Breast epithelium (tissue), 4 donors: ENCODE measurements around the gene C4orf51. TPM values are rescaled to one million over a fixed set of nuclear protein-coding genes. Genes with fewer than 3 reads are reported as not detected.

Experiments
- DNase-seq, 2 donors: peaks; one replicate each; pipeline ENCODE4 v3.0.0-alpha.2; 2019; ENCODE audit warnings: low spot score in 2 of 2
- H3K27ac ChIP-seq, 2 donors: fragments of 200-600 bp; sonication (generic) in 1 of 2; one replicate each; pipeline ENCODE4 v1.5.1; 2016 to 2019; ENCODE audit warnings: mild to moderate bottlenecking in 1 of 2
- H3K27me3 ChIP-seq, 2 donors: fragments of 200-600 bp; sonication (generic) in 1 of 2; one replicate each; pipeline versions ENCODE4 v1.5.1 to v1.6.0; 2017 to 2019; ENCODE audit warnings: control low read depth in 1 of 2, mild to moderate bottlenecking in 1 of 2
- H3K36me3 ChIP-seq: fragments of 200-600 bp; one replicate; pipeline ENCODE4 v1.5.1; 2019
- H3K4me1 ChIP-seq, 2 donors: fragments of 200-600 bp; sonication (generic); one replicate each; pipeline ENCODE4 v1.5.1; 2016 to 2019; ENCODE audit warnings: control low read depth in 1 of 2
- H3K4me3 ChIP-seq, 3 donors: fragments of 200-600 bp; sonication (generic); 1 replicate in 2 of 3; 2 replicates in 1 of 3; pipeline ENCODE4 v1.5.1; 2016 to 2019; ENCODE audit warnings: mild to moderate bottlenecking in 3 of 3, moderate library complexity in 2 of 3
- H3K9me3 ChIP-seq, 2 donors: fragments of 200-600 bp; sonication (generic) in 1 of 2; one replicate each; pipeline ENCODE4 v1.5.1; 2016 to 2019; ENCODE audit warnings: control low read depth in 1 of 2
- POLR2A ChIP-seq: fragments of 450-650 bp; IDR thresholded peaks from one replicate; pipeline ENCODE4 v1.6.1; 2016; ENCODE audit warnings: antibody characterized with exemption, mild to moderate bottlenecking, moderate library complexity
- POLR2AphosphoS5 ChIP-seq, 3 donors: sonication (generic); formaldehyde crosslinking; IDR thresholded peaks; one replicate each; pipeline ENCODE4 v1.6.1; 2017; ENCODE audit warnings: antibody characterized with exemption in 3 of 3
- intact Hi-C: fragments of 100-400 bp; cut with DNase I; formaldehyde crosslinking; loops from one replicate; pipeline ENCODE4 v1.15.1; 2023; ENCODE audit warnings: low total_unique reads
- total RNA-seq, 3 donors: library from RNA; depleted of rRNA; stranded (reverse); fragments of >200 nt; gene quantifications; one replicate each; pipeline ENCODE4 v1.1.0, GENCODE V29; 2016
- TF ChIP-seq, protein P1 (sequence below), 3 donors: fragments of 450-650 bp; IDR thresholded peaks; one replicate each; pipeline ENCODE4 v1.5.1; 2016 to 2017; ENCODE audit warnings: antibody characterized with exemption in 3 of 3, mild to moderate bottlenecking in 3 of 3, moderate library complexity in 3 of 3

The C4orf51 gene
- total RNA-seq, 3 donors from 2014 or later, result not detected

DNA sequence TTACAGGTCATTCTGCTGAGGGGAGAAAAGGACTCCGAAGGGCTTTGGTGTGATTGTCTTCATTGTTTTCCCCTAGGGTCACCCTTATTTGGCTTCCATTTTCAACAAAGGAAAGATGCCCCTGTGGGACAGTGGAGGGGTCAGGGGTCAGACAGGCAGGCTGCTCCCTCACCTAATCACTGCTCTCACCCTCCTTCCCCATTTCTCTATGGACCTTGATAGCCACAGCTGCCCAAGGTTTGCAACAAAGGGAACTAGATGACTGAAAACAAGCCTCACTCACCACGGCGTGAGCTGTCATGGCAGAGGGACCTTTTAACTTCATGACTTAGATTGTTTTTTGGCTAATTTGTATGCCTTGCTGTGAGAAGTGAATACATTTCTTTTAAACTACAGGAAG is 40.7 kb downstream of the C4orf51 start:
- Histone ChIP-seq H3K27me3 (no peaks in the 10 kb centered on the region), H3K27ac (no peak overlapping the region), H3K4me1 (no peaks in the 10 kb centered on the region), H3K9me3 (no peaks in the 10 kb centered on the region), H3K36me3 (no peaks in the 10 kb centered on the region), H3K4me3 (no peak overlapping the region)
- TF ChIP-seq POLR2A (no peak), POLR2AphosphoS5 (IDR thresholded peaks at IDR 0.05) (no peak)
- TF ChIP-seq, protein P1, sequence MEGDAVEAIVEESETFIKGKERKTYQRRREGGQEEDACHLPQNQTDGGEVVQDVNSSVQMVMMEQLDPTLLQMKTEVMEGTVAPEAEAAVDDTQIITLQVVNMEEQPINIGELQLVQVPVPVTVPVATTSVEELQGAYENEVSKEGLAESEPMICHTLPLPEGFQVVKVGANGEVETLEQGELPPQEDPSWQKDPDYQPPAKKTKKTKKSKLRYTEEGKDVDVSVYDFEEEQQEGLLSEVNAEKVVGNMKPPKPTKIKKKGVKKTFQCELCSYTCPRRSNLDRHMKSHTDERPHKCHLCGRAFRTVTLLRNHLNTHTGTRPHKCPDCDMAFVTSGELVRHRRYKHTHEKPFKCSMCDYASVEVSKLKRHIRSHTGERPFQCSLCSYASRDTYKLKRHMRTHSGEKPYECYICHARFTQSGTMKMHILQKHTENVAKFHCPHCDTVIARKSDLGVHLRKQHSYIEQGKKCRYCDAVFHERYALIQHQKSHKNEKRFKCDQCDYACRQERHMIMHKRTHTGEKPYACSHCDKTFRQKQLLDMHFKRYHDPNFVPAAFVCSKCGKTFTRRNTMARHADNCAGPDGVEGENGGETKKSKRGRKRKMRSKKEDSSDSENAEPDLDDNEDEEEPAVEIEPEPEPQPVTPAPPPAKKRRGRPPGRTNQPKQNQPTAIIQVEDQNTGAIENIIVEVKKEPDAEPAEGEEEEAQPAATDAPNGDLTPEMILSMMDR (IDR thresholded peaks at IDR 0.05), result no peak
- intact Hi-C loops, result no loop called here
- DNase-seq, result no peak

DNA sequence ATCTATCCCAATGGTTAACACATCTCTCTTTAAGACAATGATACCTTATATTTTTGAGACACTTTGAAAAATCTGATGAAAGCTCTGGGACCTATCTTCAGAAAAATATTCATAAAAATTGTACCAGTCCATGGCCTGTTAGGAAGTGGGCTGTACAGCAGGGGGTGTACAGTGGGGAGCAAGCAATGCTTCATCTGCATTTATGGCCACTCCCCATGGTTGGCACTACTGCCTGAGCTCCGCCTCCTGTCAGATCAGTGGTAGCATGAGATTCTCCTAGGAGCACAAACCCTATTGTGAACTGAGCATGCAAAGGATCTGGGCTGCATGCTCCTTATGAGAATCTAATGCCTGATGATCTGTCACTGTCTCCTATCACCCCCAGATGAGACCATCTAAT is 42.6 kb downstream of the C4orf51 start:
- DNase-seq, result no peak
- Histone ChIP-seq H3K27me3 (no peaks in the 10 kb centered on the region), H3K9me3 (no peaks in the 10 kb centered on the region), H3K27ac (no peak overlapping the region), H3K4me3 (no peak overlapping the region), H3K4me1 (no peaks in the 10 kb centered on the region), H3K36me3 (no peaks in the 10 kb centered on the region)
- intact Hi-C loops, result no loop called here
- TF ChIP-seq, protein P1 (IDR thresholded peaks at IDR 0.05), result no peak
- TF ChIP-seq POLR2AphosphoS5 (IDR thresholded peaks at IDR 0.05) (no peak), POLR2A (no peak)

GRCh38 chr4:145723336-145723735 is 43.4 kb downstream of the C4orf51 start:
- no peaks in the 10 kb centered on the region for H3K9me3 ChIP-seq
- H3K4me1 ChIP-seq, result no peaks in the 10 kb centered on the region
- no peaks in the 10 kb centered on the region for H3K36me3 ChIP-seq
- no peak overlapping the region for H3K27ac ChIP-seq
- TF ChIP-seq POLR2AphosphoS5 (IDR thresholded peaks at IDR 0.05) (no peak), POLR2A (no peak)
- TF ChIP-seq, protein P1 (IDR thresholded peaks at IDR 0.05), result no peak
- no peak overlapping the region for H3K4me3 ChIP-seq
- H3K27me3 ChIP-seq, result no peaks in the 10 kb centered on the region
- no peak for DNase-seq
- intact Hi-C loops, result no loop called here

DNA sequence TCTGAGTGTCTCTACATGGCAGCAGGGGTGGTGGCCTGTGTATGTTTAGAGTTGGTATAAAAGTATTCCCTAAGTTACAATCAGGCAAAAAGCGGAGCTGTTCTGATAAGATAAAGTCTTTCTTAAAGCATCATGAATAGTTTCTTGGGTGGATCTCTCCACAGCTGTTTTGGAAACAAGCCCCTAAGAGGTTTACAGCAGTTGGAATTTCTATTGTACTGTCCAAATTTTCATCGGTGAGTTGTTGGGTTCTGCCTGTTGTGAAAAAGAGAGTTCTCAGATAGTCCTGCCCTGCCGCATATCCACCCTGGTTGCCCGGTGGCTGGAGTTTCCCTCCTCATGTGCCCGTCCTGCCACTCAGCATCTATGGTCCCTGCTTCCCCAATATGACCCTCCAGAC is 50.1 kb downstream of the C4orf51 start:
- Histone ChIP-seq H3K4me3 (no peak overlapping the region), H3K27ac (no peak overlapping the region)
- intact Hi-C loops, result loop anchor here (5.0 kb wide), 1 partner anchor 157 kb away; no protein-coding TSS in a partner anchor

DNA sequence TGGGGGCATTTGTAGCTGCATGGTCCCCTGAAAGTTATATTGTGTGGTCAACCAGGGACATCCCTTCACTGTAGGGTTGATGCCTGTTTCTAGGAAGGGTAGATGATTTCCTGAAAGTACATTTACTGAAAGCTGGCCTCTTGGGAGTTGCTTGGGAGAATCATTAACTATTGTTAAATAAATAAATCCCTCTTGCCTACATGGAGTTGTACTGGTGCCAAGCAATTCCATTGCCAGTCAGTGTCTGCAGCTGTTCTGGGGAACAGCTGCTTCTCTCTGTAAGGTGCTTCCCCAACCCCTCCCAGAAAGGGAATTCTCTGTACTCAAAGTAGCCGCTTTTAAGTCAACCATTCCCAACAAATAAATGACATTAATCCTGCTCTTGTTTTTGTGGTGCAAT is 51.1 kb downstream of the C4orf51 start:
- H3K27me3 ChIP-seq, result no peaks in the 10 kb centered on the region
- no peak for DNase-seq
- no peak for TF ChIP-seq POLR2A
- TF ChIP-seq, protein P1 (IDR thresholded peaks at IDR 0.05), result no peak
- TF ChIP-seq POLR2AphosphoS5 (IDR thresholded peaks at IDR 0.05), result no peak
- no peaks in the 10 kb centered on the region for H3K36me3 ChIP-seq
- peaks cover 3 to 23% of the 10 kb centered on the region in 2 donors for H3K4me1 ChIP-seq
- H3K4me3 ChIP-seq, result no peak overlapping the region
- intact Hi-C loops, result loop anchor here (5.0 kb wide), 1 partner anchor 156 kb away; no protein-coding TSS in a partner anchor
- H3K27ac ChIP-seq, result no peak overlapping the region
- H3K9me3 ChIP-seq, result no peaks in the 10 kb centered on the region

More for the DNA sequence above, 50.1 kb downstream of the C4orf51 start:
- H3K27me3 ChIP-seq, result no peaks in the 10 kb centered on the region
- DNase-seq, result no peak
- peaks cover 0 to 13% of the 10 kb centered on the region in 2 donors for H3K4me1 ChIP-seq
- TF ChIP-seq POLR2AphosphoS5 (IDR thresholded peaks at IDR 0.05), result no peak
- no peak for TF ChIP-seq POLR2A
- TF ChIP-seq, protein P1 (IDR thresholded peaks at IDR 0.05), result no peak
- H3K9me3 ChIP-seq, result no peaks in the 10 kb centered on the region
- no peaks in the 10 kb centered on the region for H3K36me3 ChIP-seq
